HG02642 (cell line): ENCODE results near the gene CNN2.
"Not testable (repeated sequence)": the region's sequence is repeated elsewhere in the genome, so short reads cannot be mapped to it uniquely, and the experiment has no call there.

Source experiments
- ATAC-seq: cut with Tn5 transposase; IDR thresholded peaks from one replicate; pipeline ENCODE4 v1.9.1; 2021; ENCODE audit warnings: mild to moderate bottlenecking; ENCODE audit not compliant: unreplicated experiment, poor library complexity

Gene CNN2

GRCh38 chr19:1025080-1025479 is 1.3 kb upstream of the CNN2 start:
- not testable (repeated sequence) for ATAC-seq

DNA sequence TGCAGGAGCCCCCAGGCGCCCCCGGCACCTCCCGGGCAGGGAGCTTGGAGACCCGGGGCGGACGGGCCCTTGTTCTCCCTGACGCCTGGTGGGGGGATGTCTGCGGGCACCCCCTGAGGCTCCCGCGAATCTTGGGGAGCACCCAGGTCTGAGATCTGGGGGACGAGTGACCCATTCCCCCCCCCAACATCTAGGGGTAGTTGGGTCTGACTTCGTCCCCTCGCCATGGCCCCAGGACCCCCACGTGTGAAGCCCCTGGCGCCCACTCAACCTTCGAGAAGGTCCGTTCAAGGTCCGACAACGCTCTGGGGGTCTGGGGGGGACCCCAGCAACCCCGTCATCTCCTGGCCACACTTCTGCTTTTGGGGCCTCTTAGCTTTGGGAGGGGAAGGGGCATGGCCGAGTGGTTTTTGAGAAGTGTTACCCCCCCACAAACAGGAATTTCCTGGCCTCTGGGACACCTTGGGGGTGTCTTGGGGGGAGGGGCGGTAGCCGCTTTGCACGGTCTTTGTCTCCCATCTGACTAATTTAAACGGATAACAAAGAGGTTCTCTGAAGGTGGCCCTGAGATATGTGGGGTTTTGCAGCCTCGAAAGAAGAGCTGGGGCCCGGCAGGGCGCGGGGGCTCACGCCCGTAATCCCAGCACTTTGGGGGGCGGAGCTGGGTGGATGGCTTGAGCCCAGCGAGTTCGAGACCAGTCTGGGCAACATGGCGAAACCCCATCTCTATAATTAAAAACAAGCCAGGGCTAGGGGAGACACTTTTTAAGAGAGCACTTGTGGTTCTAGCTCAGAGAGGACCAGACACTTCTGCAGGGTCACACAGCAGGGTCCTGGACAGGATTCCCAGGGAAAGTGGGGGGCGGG is 608 bp downstream of the CNN2 start:
- ATAC-seq, result peak; percentile 17

GRCh38 chr19:1027650-1028061 is 1.2 kb downstream of the CNN2 start:
- peak; percentile 14 for ATAC-seq

- peak; percentile 29 for ATAC-seq
These were observed 1.9 kb downstream of the CNN2 start for GRCh38 chr19:1028062-1028926.

DNA sequence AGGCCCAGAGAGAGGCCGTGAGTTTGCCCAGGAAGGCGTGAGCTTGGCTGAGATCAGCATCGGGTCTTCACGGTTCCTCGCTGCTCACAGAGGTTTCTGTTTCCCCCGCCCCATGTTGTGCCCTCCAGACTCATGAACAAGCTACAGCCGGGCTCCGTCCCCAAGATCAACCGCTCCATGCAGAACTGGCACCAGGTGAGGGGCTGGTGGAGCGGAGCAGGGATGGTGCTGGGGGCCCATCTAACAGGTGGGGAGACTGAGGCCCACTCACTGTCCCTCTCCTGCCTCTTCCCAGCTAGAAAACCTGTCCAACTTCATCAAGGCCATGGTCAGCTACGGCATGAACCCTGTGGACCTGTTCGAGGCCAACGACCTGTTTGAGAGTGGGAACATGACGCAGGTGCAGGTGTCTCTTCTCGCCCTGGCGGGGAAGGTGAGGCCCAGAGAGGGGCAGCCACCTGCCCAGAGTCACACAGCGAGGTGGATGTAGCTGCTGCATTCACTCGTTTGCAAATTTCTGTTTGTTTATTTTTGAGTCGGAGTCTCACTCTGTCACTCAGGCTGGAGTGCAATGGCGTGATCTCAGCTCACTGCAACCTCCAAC is 6.0 kb downstream of the CNN2 start:
- no peak for ATAC-seq

GRCh38 chr19:1035998-1036621 is 9.7 kb downstream of the CNN2 start:
- ATAC-seq, result no peak

DNA sequence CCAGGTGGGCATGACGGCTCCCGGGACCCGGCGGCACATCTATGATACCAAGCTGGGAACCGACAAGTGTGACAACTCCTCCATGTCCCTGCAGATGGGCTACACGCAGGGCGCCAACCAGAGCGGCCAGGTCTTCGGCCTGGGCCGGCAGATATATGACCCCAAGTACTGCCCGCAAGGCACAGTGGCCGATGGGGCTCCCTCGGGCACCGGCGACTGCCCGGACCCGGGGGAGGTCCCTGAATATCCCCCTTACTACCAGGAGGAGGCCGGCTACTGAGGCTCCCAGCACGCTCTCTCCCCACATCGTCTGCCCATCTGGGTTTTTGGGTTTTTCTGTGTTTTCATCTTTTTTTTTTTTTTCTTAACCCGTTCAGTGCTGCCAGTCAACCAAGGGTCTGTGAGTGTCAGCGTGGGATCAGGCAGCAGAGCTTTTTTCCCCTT is 11.2 kb downstream of the CNN2 start:
- peak; percentile 15 for ATAC-seq

GRCh38 chr19:1038978-1039645 is 12.7 kb downstream of the CNN2 start:
- no peak for ATAC-seq

DNA sequence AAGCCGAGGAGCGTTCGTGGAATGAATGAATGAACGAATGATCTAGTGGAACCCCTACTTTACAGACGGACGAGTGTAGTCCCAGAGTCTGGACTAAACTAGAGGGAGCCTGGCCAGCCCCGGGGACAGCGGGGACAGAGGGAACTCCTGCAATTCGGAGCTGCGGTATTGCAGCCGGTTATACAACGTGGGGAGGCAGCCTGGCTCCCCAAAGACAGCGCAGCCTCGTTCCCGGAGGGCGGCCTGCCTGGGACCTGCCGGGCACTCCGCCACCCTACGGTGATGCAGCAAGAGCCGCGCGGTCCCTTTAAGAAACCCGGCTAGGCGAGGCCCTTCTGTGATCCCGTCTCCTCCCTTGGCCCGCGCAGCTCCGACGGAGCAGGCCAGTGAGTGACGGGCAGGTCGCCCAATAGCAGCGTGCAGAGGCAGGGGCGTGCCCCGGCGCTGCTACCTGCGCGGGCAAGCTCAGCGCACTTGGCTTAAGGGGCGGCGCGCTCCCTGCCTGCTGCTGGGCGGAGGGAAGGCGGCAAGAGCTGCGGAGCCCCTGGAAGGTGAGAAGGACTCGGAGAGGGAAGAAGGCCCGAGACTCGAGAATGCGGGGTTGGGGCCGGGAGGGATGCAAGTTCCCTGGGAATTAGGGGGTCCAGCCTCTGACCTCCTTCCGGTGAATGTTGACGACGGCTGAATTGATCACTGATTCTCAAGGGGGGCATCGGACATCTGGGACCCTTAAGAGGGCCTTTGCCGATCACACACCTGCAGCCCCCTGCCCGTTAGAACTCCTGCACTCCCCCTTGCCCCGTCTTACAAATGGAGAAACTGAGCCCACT is 13.5 kb downstream of the CNN2 start, which contains the start of gene ABCA7:
TSS of gene ABCA7 (plus strand) at position 462 of the 830 bp plus-strand sequence. CDS start 1,255 bp downstream, outside the sequence.
- peak; percentile 76 for ATAC-seq

GRCh38 chr19:1040476-1041271 is 14.3 kb downstream of the CNN2 start:
- ATAC-seq, result peak; percentile 39

- no peak for ATAC-seq
These were observed 14.9 kb downstream of the CNN2 start for GRCh38 chr19:1041272-1041834.

- no peak for ATAC-seq
These were observed 15.7 kb downstream of the CNN2 start for GRCh38 chr19:1041835-1042685.

DNA sequence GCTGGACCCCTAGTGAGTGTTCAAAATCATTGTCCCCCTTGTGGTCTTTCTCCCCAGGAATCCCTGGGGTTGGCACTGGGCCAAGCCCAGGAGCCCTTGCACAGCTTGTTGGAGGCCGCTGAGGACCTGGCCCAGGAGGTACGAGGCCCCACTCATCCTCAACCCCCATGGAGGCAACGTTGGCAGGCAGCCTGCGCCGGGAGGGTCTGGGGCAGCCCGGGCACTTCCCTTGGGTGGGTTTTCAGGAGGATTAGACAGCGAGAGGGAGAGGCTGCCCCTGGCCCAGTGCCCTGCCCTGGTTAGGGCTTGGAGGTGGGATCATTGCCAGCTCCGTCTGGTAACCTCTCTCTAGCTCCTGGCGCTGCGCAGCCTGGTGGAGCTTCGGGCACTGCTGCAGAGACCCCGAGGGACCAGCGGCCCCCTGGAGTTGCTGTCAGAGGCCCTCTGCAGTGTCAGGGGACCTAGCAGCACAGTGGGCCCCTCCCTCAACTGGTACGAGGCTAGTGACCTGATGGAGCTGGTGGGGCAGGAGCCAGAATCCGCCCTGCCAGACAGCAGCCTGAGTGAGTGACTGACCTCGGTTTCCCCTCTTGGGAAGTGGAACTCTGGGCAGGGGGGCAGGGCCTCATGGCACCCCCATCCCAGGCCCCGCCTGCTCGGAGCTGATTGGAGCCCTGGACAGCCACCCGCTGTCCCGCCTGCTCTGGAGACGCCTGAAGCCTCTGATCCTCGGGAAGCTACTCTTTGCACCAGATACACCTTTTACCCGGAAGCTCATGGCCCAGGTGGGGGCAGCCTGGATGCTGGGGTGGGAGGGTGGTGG is 16.5 kb downstream of the CNN2 start:
- no peak for ATAC-seq

- ATAC-seq, result no peak
These were observed 18.8 kb downstream of the CNN2 start for GRCh38 chr19:1045247-1045603.

DNA sequence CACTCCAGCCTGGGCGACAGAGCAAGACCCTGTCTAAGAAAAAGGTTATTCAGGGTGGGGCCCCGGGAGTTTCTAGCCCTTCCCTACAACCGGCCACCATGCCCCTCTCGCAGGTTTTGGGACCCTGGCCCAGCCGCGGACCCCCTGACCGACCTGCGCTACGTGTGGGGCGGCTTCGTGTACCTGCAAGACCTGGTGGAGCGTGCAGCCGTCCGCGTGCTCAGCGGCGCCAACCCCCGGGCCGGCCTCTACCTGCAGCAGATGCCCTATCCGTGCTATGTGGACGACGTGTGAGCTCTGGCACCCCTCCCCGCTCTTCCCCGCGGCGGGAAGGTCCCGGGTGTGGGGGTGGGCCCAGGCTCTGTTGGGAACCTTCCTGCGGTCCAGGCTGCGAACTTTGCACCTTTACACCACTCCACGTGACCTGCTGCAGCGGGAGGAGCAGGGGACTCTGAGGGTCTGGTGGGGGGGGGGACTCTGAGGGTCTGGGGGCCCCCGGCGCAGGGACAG is 19.8 kb downstream of the CNN2 start:
- no peak for ATAC-seq
